LNCaP clone FGC (cell line): ENCODE data around the gene MAST1.
"Not testable (repeated sequence)": the region's sequence is repeated elsewhere in the genome, so short reads cannot be mapped to it uniquely, and the experiment has no call there.

ENCODE experiments used
- DNase-seq: peaks from one replicate; pipeline ENCODE4 v3.0.0-alpha.2; 2011; ENCODE audit warnings: low read depth
- H3K4me3 ChIP-seq: 2 replicates; pipeline ENCODE4 v1.5.1; 2011; ENCODE audit warnings: mild to moderate bottlenecking, low read depth, low read length, control low read depth
- CTCF ChIP-seq: IDR thresholded peaks from 2 replicates; pipeline ENCODE4 v1.5.1; 2012; ENCODE audit warnings: mild to moderate bottlenecking; ENCODE audit not compliant: control insufficient read depth, insufficient read depth; ENCODE audit errors: extremely low read depth

The MAST1 gene

GRCh38 chr19:12842511-12842910 is 4.2 kb downstream of the MAST1 start:
- H3K4me3 ChIP-seq = no peak overlapping the region
- no peak for DNase-seq
- TF ChIP-seq CTCF = no peak

- DNase-seq = no peak
- H3K4me3 ChIP-seq = no peak overlapping the region
- TF ChIP-seq CTCF = no peak
Measured at GRCh38 chr19:12843328-12843727, 5.0 kb downstream of the MAST1 start.

- DNase-seq = no peak
- TF ChIP-seq CTCF = no peak
Measured at GRCh38 chr19:12843999-12844732, 5.9 kb downstream of the MAST1 start.

GRCh38 chr19:12846613-12847012 is 8.3 kb downstream of the MAST1 start:
- not testable (repeated sequence) for DNase-seq

More at GRCh38 chr19:12843999-12844732, 5.9 kb downstream of the MAST1 start:
- H3K4me3 ChIP-seq = no peak overlapping the region

GRCh38 chr19:12847159-12848139 is 9.1 kb downstream of the MAST1 start:
- no peak for DNase-seq
- H3K4me3 ChIP-seq = peak overlapping the region; percentile 1; the same call in 1 of the 2 replicates
- TF ChIP-seq CTCF = peak; percentile 100

More at GRCh38 chr19:12846613-12847012, 8.3 kb downstream of the MAST1 start:
- not testable (repeated sequence) for H3K4me3 ChIP-seq

GRCh38 chr19:12856653-12857052 is 18.3 kb downstream of the MAST1 start:
- no peak for TF ChIP-seq CTCF
- H3K4me3 ChIP-seq = no peak overlapping the region
- DNase-seq = no peak
